Measurements from ENCODE around the gene NECAB3.

Gene NECAB3

DNA sequence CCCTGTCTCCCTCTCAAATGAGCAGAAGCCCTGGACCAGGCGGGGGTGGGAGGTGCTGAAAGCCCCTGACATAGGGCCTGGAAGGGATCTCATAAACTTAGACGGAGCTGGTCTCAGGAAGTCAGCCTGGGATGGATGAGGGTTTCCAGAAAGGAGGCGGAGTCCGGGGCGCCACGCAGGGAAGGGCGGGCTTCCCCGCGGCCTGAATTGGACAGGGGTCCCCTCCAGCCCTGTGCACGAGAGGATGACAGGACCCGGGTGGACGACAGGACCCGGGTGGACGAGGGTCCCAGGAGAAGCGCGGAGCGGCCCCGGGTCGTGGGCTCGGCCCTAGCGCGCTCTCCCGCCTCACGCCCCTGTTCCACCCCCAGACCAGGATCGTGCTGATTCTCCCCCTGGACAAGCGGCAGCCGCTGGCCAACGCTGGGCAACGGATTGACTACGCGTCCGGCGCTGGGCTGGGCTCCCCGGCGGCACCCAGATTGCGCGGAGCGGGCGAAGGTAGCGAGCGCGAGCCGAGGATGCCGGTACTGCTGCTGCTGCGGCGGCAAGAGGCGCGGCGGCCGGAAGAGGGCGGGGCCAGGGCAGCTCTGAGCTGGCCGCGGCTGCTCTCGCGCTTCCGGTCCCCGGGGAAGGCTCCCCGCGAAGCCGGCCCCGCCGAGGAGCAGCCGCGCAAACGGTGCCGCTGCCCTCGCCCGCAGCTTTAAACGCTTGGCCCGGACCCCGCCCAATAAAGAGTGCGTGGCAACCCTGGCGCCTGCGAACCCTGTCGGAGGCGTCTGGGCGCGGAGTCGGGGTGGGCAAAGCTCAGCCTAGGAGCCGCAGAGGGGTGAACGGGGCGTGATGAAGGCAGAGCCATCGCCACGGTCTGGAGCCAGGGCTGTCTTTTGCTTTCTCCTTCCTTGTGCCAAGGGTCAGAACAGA, 10.8 kb downstream of the NECAB3 start:
- DNase-seq (ENCODE audit: low read depth): no peak

DNA sequence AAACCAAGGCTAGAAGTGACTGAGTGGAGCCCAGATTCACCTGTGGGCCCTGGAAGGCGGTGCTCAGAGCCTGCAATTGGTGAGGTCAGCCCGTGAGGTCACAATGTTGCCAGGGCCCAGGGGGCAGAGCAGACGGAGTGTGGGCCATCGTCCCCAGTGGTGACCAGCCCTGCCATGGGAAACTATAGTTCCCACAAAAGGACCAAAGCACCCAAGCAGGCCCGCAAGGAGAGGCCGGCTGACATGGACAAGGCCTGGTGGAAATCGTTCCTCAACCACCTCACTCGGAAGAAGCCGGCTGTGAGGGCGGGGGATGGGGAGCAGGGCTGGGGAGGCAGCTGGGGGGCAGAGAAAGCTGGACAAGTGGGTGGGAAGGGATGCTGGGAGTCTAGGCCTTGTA, 12.1 kb downstream of the NECAB3 start, which contains the start of gene C20orf144:
Gene C20orf144, plus strand, starts transcription at position 156 of the 400 bp plus-strand sequence. Its CDS starts 19 bp downstream, at position 175.
- no peak for DNase-seq (ENCODE audit: low read depth)

DNA sequence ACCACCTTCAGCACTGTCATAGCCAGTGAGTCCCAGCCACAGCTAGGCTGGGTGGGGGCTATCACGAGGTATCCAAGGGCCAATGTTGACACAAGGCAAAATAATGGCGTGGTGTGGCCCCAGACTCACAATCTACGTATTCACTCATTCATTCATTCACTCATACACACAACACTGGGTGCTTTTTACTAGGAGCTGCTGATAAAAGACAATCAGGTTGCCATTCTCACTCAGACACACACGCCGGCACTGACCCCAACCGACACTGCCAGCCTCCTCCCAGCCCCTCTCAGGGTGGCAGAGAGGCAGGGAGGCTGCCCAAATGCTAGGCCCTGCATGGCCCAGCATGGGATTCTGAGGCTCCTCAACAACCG, 13.6 kb downstream of the NECAB3 start:
- no peak for DNase-seq (ENCODE audit: low read depth)

DNA sequence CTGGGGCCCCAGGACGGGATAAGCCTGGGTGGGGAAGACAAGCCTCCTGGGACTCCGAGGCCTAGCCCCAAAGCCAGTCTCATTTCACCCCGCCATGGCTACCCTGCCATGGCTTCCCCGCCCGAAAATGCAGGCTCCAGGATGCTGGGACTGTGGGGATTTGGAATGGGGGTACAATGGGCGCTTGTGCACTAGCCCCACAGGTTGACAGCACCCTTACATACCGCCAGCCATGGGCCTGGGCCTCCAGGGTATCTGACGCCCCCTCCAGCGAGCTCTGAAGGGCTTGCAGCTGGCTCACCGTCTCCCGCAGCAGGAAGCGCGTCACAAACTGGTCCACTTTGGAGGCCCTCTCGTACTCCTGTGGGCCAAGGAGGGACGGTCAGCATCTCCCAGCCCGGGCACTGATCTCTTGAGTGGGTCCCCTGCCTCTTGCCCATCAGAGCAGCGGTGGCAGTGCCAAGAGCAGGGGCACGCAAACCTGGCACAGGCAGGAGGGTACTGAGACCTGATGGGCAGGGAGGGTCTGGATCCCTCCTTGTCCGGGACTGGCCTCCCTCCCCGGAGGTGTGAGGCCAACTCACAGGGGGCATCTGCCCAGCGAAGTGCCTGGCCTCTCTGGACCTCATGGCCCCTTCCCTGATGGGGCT, 14.1 kb downstream of the NECAB3 start:
- no peak for DNase-seq (ENCODE audit: low read depth)

DNA sequence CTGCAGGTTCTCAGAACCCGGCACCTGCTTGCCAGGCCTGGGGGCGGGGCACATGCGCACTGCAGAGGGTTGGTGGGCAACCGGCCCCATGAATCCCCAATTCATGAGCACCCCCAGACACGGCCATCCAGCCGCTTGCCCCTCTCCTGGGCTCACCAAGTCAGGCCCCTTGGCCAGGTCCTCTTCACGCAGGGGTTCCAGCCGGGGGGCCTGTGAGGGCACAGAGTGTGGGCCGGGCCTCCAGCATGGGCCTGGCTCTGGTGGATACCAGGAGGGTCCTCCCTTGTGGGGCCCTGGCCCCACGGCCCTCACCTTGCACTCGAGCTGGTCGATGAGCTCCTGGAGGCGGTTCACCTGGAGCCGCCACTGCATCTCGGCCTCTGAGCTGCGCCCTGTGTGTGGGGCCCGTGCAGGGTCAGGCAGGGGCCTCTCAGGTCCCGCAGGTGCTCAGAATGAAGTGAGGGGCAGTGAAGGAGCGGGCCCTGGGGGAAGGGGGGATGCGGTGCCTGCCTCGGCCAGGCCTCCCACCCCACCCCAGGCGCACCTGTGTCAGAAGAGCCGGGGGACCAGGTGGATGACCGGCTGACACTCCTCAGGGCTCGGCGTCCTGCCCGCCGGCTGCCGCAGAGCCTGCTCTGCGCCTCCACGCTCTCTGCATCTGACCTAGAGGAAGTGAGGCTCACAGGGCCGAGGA, 14.7 kb downstream of the NECAB3 start:
- no peak for DNase-seq (ENCODE audit: low read depth)

- no peak for DNase-seq (ENCODE audit: low read depth)
These were observed 15.3 kb downstream of the NECAB3 start for GRCh38 chr20:33658929-33659328.

DNA sequence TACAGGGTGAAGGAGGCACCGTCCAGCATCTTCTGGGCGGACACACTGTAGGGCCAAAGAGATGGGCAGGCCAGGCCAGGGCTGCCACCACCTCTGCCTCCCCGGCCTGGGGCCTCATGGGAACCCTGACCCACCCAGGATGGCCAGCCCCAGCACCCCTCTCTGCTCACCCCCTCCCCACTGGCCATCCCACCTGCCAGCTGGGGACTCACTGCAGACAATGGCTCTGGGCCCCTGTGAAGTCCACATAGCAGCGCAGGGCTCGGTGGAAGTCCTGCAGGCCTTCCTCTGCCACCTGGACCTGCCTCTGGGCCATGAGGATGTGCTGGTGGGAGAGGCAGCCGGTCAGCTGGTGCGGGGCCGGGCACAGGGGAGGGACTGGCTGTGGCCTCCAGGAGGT, 15.7 kb downstream of the NECAB3 start:
- DNase-seq (ENCODE audit: low read depth): no peak

DNA sequence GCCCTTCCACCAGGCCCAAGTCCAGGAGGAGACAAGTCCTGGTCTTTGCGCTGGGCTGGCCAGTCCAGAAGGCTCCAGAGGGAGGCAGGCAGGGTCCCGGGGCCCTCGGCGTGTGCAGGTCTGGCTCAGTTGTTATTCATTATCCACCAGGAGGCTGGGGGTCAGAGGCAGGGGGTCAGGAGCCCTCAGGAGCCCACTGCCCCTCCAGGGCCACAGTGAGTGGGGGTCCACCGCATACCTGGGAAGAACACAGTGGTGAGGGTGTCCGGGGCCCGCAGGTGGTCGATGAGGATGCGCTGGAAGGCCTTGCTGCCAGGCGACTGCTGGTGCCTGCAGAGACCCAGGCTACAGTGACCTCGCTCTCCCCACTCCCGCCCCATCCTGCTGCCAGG, 16.5 kb downstream of the NECAB3 start:
- no peak for DNase-seq (ENCODE audit: low read depth)

- no peak for DNase-seq (ENCODE audit: low read depth)
These were observed 17.2 kb downstream of the NECAB3 start for GRCh38 chr20:33656783-33657703.

- no peak for DNase-seq (ENCODE audit: low read depth)
These were observed 18.0 kb downstream of the NECAB3 start for GRCh38 chr20:33656010-33656782.

GRCh38 chr20:33655164-33655563, 19.1 kb downstream of the NECAB3 start:
- no peak for DNase-seq (ENCODE audit: low read depth)

GRCh38 chr20:33654680-33655161, 19.5 kb downstream of the NECAB3 start:
- no peak for DNase-seq (ENCODE audit: low read depth)

GRCh38 chr20:33653900-33654596, 20.2 kb downstream of the NECAB3 start:
- DNase-seq (ENCODE audit: low read depth): no peak

GRCh38 chr20:33653218-33653899, 20.9 kb downstream of the NECAB3 start:
- DNase-seq (ENCODE audit: low read depth): no peak

- DNase-seq (ENCODE audit: low read depth): no peak
These were observed 22.6 kb downstream of the NECAB3 start for GRCh38 chr20:33651562-33652048.

DNA sequence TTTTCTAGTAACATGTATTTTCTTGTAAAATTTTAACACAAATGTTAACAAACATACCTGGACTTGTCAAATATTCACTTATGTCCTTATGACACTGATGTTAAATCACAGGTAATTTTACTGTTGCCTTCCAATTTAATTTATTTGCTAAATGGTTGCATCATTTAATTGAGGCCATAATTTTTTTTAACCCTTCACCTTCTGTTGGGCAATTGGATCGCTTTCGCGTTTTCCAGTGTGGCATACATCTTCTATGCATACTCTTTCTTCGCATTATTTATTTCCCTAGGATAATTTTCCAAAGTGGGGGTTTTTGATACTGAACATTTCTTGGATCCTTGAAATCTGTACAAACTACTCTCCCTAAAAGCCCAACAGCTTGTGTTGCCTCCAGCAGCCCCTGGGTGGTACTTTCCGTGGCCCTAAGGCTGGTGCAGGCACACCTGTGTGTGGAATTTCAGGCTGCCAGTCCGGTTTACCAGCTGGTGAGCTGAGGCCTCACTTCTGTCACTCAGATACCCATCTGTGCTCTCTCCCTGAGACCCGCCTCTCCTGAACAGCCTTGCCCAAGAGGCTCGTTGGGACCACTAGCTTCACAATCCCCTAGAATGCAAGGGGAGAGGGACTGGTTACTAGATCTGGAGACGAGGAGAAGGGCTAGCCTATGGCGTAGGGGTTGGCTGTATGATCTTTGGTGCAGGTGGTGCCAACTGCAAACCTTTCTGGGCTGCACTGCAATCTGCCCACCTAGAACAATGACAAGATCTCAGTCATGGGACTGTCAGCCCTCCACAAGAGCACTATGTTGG, 23.3 kb downstream of the NECAB3 start:
- DNase-seq (ENCODE audit: low read depth): no peak

DNA sequence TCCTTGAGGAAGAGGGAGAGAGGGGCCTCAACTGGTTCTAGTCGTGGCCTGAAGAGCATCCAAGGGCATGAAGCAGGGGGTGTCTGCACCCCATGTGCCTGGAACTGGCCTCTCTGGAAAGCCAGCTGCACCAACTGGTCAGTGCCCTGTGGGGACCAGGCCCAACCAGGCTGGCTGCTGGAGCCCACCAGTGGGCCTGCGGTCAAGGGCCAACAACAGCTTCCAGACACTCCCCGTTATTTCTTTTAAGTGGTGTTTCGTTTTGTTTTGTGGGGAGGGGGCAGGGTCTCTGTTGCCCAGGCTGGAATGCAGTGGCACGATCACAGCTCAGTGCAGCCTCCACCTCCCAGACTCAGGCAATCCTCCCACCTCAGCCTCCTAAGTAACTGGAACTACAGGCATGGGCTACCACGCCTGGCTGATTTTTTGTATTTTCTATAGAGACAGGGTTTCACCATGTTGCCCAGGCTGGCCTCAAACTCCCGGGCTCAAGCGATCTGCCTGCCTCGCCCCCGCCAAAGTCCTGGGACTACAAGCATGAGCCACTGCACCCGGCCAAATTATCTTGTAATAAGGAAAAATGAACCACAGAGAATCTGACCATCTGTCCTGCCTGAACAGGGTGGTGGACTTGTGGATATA, 24.0 kb downstream of the NECAB3 start:
- DNase-seq (ENCODE audit: low read depth): no peak

DNA sequence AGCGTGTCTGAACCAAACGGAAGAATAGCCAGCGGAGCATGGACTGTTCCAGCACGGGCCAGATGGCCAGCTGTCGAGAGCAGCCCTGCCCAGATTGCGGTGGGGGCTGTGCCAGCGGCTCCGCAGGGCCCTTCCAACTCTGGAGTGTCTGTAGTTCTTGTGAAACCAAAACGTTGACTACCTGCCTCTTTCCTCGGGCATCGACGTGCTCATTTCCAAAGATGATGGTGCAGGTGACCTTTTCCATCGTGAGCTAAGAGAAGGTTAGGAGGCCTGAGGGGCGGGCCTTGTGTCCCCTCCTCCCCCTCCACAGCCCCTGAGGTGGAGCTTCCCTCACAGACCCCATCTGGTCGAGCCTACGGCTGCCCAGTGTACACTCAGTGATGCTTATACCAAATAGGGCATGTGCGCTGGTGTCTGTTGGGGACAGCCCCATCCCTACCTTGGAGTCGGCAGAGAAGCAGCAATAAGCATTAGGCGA, 25.0 kb downstream of the NECAB3 start:
- no peak for DNase-seq (ENCODE audit: low read depth)
